ENCODE data around the gene PUS7L.
"Not testable (repeated sequence)": the region's sequence is repeated elsewhere in the genome, so short reads cannot be mapped to it uniquely, and the experiment has no call there.

Gene PUS7L

DNA sequence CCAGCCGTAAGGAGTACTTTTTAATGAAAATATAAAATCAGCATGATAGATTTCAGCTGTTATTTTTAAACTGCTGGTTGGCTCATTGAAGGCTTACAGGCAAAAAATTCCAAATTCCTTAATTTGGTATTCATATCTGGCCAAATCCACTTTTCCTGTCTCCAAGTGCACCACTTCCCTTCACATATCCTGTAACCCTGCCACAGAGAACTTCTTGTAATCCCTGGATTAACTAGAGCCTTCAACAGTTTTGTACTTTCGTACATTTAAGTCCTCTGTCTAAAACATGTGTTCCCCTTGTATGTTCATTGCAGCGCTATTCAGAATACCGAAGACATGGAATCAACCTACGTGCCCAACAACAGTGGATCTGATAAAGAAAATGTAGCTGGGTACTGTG lies 9.6 kb downstream of the PUS7L start:
- no peak for DNase-seq

DNA sequence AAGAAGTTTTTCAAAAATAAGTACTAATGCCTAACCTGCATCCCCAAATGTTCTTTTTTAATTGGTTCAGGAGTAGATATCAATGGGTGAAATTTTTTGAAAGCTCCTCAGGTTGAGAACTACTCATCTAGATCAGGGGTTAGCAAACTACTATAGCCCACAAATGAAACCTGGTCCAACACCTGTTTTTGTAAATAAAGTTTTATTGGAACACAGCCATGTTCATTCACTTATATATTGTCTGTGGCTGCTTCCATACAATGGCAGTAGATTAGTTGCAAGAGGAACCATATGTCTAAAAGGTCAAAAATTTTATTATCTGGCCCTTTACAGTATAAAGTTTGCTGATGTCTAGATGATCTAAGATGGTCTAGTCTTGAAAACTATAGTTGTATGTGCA lies 13.8 kb downstream of the PUS7L start:
- DNase-seq = no peak

DNA sequence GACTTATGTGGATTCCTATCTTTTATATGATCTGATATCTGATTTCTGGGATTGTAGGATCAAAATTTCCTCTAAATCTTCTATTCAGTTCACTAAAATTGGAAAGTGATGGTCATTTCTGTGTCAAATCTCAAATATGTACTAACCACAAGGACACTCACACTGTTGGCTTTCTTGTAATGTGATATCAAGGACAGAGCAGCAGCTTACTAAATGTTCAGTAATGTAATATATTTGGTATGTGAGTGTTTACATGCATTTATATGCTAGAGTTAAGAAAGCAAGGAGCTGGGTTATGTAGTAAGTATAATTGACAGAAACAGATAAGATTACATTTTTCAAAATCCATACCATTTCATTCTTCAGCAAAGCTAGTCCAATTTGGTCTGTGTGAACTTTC lies 16.5 kb downstream of the PUS7L start:
- DNase-seq = no peak

DNA sequence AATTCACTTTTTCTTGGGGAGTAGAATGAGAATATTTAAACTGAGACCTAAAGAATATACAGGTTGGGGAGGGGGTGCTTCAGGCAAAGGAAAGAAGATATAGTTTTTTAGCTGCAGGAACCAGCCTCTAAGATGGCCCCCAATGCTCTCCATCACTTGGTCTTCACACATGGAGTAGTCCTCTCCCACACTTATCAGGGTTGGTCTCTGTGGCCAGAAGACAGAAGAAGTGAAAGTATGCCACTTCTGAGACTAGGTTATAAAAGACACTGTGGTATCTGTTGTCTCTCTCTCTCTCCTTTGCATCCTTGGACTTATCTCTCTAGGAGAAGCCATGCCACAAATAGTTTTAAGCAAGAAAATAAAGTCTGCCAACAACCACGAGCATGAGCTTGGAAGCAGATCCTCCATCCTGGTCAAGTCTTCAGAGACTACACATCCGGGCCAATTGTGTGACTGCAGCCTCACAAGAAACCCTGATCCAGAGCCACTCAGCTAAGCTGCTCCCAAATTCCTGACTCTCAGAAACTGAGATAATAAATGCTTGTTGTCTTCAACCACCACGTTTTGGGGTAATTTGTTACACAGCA lies 18.0 kb downstream of the PUS7L start:
- DNase-seq = no peak

DNA sequence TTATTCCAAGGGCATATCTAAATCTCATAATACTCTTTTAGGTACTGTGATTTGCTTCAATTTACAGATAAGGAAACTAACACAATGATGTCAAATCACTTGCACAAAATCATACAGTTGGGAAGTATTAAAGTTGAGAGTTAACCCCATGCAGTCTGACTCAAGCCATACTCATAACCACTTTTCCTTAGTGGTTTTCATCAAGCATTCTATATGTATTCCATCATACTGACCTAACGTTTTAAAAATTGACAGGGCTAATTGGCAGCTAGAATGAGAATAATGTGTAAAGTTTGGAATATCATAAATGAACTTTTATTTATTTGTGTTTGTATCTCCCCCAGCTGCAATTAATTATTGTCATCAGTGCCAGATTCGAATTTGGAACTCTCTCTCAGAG lies 20.9 kb downstream of the PUS7L start:
- DNase-seq = no peak

DNA sequence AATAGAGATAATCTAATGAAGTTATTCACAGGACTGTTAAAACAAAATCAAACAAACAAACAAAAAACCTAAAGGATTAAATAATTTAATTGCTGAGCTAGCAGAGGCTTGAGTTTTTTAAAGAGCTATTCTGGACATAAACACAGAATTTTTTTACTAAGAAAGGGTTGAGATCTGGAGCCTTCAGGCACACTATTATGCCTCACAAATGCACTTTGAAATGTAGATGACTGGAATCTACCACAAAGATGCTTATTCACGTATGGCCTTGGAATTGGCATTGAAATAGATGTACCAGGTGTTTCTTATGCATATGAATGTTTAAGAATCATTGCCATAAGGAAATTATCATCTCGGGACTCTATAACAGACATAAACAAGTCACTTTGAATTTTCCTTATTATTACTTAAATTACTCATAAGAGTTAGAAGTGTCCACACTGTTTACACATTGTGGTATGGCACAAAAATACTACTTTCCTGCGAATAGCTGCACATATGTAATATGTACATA lies 21.6 kb downstream of the PUS7L start:
- DNase-seq = no peak

DNA sequence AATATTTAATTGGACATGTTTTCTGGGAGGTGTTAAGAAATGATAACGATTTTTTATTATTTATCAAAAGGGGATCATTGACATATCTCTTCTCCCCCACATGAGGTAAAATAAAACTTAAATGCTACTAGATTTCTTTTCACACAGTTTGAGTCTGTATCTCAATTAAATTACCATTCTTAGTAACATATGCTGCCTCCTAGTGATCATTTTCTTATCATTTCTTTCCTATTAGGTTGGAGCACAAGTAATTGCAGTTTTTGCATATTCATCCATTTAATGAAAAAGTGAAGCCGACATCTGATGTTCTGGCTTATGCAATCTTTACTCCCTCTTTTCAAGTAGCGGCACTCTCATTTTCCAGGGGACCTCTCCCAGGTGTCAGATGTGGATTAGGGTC lies 24.9 kb downstream of the PUS7L start:
- DNase-seq = no peak

DNA sequence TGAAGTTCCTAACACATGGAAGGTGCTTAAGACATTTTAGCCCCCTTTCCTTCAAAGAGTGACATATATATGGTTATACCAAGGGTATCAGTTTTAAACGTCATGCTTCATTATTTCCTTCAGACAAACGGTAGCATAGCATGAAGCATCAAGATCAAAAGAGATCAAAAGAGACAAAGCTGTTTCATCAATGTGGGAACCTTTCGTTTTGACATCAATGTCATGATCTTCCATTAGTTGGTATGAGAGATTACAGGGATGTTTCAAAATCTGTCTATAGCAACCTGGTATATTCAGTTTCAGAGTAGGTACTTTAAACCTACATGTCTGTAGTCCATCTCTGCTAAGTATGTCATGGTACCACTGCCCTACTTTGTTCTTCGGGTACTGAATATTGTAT lies 28.3 kb downstream of the PUS7L start:
- DNase-seq = no peak

DNA sequence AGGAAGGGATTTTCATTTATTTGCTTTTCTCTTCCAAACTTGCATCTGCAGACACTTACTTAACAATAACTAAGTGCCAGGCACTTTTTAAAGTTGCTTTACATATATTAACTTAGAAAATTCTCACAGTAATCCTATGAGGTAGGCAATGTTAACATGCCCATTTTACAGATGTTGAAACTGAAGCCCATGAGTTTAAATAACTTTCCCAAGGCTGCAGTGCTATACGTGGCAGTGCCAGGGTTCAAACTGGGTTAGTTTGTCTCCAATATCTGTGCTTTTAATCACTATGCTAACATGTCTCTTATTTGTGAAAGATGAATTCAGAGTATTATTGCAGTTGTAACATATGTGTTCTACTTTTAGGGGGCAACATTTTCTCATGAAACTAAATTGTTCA lies 29.9 kb downstream of the PUS7L start:
- no peak for DNase-seq

DNA sequence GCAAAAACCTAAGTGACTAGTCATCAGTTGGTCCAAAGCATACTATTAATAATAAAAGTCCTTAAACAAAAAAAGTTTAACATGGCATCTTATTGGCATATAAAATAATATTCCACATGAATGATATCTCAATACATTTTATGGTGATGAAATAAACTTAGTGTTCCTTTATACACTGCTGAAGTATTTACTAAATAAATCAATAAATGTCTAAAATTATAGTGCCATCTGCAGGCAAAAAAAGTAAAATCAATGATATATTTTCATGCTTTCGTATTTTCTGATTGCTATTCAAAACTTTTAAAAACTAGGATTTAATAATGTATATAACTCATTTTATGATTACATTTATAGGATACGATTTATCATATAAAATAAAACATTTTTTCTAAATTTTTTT lies 30.5 kb downstream of the PUS7L start:
- DNase-seq = no peak

DNA sequence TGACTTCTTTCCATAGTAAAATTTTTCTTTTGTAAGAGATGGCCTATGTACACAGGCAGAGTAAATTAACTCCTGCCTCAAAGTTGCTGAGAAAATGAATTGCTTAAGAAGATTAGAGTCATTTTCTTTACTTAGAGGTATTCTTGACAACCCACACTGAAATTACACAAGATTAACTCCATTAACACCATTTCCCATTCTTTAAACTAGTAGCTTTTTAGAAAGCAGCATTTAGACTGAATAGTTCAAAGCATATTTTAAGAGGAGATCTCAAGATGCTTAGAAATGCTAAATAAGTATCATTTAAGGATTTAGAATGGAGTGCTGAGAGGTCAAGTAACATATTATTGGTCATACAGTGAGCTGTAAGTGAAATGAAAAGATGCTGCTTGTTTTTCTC lies 35.5 kb downstream of the PUS7L start:
- DNase-seq = no peak

DNA sequence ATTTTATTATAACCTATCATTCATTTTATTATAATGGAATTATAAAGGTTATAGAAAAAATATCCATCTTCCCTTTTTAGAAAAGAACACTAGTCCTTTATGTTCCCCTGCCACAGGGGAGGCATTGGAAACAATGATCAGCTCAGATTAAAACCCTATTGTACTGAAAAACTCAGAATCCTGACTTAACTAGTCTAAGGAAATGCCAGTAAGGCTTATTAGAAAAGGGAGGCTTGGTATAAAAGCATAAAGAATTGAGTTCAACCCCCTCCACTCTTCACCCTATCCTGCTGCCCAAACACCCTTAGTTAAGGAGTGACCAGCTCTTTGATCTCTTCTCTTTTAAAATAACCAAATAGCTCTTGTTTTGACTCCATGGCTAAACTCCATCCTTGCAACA lies 36.0 kb downstream of the PUS7L start:
- no peak for DNase-seq

DNA sequence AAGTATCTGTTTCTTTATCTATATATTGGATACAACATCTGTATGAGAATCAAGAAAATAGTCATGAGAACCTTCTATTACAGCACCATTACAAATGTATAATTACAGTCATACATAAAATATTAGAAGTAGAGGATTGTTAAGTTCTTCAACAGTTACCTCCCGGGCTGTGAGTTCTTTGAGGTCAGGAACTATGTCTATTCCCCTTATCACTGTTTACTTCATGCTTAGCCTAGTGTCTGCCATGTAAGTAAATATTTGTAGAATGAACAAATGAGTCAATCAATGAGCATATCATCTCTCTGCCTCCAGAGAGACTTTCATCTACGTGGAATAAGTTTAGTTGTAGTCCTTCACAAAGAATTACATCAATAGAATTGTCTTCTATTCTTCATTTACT lies 47.2 kb downstream of the PUS7L start:
- DNase-seq = no peak

DNA sequence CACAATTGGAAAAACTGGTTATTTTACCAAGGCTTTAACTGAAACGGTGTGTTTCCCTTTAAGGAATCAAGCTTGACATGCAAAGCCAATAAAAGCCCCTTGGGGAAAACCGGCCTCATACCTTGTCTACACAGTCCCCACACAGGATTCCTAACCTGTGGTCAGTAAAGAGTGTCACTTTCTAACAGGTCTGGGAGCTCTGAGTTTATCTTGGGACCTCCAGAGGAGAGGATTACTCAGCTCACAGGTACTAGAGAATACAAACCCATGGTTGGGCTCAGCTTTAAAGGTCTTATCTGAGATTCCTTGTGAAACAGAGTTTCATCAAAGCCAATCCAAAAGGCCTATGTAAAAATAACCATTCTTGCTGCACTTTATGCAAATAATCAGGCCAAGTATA lies 54.8 kb downstream of the PUS7L start:
- DNase-seq = not testable (repeated sequence)

DNA sequence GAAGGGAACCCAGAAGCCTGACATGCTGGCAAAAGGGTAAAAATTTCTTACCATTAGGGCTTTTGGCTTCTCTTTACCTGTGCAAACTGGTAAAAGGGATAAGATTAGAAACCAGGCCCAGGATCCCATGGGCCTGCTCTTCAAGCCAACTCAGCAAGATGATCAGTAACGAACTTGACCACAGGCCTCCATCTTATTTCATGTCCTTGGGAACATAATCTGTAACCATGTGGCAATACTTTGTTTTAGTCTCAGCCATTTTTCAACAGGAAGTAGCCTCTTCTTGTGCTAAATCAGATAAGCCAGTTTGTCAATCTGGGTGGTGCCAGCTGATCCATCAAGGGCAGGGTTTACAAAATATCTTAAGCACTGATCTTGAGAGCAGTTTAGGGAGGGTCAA lies 57.4 kb downstream of the PUS7L start:
- DNase-seq = not testable (repeated sequence)

DNA sequence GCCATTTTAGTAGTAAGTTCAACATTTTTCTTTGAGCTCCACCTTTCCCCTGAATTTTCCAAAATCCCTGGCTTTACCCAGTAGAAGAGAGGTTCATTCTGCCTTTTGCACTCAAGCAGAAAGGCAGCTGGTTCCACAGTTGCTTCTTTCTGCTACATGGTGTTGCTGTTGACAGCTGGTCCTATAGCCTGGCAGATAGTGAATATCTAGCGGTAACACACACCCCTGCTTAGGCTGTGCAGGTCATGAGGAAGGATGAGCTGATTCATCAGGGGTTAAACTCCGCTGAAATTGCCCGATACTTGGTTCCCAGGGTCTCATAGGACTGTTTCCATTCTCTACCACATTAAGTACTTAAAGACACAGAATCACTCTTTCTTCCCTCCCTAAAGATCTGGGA lies 62.4 kb downstream of the PUS7L start:
- DNase-seq = no peak

DNA sequence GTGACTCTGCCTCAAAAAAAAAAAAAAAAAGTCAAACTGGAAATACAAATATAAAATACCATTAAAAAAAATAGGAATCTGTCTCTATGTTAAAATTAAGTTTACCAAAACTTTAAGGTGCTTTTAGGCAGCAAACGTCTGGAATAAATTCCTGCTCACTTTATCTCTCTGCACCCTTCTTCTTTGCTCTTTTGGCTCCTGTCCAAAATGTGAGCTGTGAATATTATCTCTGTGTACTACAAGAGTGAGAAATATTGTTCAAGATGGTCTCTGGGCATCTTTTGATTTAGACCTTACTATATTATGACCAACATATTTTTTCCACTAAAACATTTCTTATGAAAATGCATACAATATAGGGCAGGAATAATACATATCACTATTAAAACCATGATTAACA lies 63.7 kb downstream of the PUS7L start:
- DNase-seq = no peak

DNA sequence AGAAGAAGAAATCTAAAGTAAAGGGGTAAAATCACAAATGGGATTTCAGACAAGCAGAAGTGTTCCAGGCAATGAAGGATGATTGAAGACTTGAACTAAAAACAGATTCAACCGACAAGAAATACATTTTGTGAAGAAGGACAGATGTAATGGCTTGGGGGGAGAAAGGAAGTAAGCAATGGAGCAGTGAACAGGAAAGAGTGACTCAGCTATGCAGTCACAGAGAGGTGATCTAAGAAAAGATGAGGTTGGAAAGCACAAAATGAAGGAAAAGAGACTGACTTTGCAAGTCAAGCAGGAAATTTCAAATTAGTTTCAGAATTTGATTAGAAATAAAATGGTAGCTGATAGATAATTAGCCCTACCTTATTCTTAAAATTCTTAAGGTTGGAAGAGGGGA lies 66.5 kb downstream of the PUS7L start:
- no peak for DNase-seq

DNA sequence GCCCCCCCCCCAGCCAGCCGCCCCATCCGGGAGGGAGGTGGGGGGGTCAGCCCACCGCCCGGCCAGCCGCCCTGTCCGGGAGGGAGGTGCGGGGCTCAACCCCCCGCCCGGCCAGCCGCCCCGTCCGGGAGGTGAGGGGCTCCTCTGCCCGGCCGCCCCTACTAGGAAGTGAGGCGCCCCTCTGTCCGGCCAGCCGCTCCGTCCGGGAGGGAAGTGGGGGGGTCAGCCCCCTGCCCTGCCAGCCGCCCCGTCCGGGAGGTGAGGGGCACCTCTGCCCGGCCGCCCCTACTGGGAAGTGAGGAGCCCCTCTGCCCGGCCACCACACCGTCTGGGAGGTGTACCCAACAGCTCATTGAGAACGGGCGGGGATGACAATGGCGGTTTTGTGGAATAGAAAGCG lies 73.1 kb downstream of the PUS7L start:
- DNase-seq = not testable (repeated sequence)

DNA sequence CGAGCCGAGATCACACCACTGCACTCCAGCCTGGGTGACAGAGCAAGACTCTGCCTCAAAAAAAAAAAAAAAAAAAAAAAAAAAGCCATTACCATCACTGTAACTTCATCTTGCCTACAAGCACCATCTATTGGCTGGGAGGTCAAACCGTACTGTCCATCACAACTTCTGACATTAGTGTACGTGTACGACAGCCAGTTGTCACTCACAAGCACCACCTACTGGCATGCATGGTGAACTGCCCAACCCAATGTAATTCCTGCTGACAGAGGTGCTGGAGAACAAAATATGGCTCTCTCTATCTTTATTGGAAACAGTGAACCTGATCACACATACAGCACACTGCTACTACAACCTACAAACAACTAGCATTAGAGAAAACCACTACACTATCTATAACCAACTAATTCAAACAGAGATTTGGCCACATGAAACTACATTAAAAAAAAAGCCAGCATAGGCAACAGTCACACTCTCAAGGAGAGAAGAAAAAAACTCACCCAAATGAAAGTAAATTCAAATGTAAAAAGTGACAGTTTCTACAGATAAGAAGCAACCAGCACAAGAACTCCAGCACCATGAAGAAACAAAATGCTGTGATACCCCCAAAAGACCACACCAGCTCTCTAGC lies 82.3 kb downstream of the PUS7L start:
- no peak for DNase-seq

DNA sequence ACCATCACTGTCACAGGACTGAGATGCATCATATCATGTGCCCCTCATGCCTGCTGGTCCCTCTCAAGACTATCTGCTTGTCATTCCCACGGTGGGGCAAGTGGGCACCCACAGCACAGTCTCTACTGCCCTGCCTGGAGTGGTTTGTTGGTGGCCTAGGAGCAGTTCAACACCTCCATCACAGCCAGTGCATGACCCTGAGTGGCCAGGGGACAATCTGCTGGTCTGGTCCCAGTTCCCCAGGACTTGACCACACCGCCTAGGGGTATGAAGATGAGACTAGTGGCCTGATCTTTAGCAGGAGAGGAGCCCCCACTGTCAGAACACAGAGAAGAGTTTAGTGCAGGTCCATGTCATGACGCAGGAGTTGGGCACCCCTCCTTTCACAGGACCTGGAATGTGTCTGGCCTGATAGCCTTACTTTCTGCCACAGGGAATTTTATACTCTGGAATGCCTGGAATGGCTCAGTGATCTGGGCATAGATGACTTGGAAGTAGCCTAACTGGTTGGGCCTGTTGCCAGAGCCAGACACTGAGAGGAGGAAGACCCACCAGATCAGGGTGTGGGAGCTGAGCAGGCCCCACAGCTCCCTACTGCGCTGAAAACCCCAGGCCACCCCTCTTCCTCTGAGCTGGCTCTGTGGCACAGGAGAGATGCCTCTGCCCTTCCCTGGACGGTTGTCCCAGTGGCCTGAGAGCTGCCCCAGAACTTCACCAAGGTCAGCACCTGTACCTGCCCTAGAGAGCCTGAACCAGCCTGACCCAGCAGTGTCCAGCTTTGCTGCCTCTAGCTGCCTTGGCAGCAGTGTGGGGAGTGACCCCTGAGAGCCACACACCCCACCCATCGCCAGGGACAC lies 83.3 kb downstream of the PUS7L start:
- no peak for DNase-seq

DNA sequence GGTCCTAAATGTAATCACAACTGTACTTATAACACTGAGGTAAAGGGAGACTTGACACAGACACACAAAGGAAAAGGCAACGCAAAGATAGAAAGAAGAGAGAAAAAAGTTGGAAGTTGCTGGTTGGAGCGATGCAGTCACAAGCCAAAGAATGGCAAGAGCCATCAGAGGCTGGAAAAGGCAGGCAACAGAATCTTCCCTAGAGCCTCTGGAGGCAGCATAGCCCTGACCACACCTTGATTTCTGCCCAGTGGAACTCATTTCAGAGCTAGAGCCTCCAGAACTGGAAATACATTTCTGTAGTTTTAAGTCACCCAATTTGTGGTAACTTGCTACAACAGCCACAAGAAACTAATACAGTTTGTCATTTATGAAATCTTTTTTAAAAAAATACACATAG lies 89.2 kb downstream of the PUS7L start:
- no peak for DNase-seq
